C4-2B (cell line): ENCODE measurements around the gene IFNA2.
"Not testable (repeated sequence)": the region's sequence is repeated elsewhere in the genome, so short reads cannot be mapped to it uniquely, and the experiment has no call there.

Experiments used
- H3K27ac ChIP-seq: fragments of 450-650 bp; 2 replicates; pipeline ENCODE4 v1.5.1; 2017
- ZFX ChIP-seq: fragments of 450-650 bp; IDR thresholded peaks from 2 replicates; pipeline ENCODE4 v1.6.1; 2017
- TF ChIP-seq, protein P1 (sequence below): fragments of 450-650 bp; conservative IDR thresholded peaks from 2 replicates; pipeline ENCODE4 v1.5.1; 2017; ENCODE audit warnings: mild to moderate bottlenecking

IFNA2 gene

DNA sequence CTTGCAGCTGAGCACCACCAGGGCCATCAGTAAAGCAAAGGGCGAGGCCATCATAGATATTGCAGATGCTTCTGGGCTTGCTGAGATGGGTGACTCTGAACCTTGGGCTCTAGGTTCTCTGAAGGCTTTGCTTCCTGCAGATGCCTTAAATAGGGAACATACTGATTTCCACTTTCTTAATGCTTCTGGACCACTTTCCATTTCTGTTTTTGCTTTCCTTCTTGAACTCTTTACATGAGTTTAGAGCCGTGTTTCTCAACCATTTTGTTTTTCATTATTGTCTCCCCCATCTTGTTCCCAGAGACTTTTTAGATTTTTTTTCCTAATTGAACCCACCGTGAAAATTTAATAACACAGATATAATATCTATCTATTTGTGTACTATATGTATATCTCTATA, 17.2 kb downstream of the IFNA2 start, which contains the start of gene IFNA13:
Gene IFNA13, minus strand, starts transcription at position 101 of the 400 bp plus-strand sequence. Its CDS starts 47 bp downstream, at position 54.
- no peak within 1 kb of the TSS for H3K27ac ChIP-seq
- no peak for TF ChIP-seq ZFX
- TF ChIP-seq, protein P1, sequence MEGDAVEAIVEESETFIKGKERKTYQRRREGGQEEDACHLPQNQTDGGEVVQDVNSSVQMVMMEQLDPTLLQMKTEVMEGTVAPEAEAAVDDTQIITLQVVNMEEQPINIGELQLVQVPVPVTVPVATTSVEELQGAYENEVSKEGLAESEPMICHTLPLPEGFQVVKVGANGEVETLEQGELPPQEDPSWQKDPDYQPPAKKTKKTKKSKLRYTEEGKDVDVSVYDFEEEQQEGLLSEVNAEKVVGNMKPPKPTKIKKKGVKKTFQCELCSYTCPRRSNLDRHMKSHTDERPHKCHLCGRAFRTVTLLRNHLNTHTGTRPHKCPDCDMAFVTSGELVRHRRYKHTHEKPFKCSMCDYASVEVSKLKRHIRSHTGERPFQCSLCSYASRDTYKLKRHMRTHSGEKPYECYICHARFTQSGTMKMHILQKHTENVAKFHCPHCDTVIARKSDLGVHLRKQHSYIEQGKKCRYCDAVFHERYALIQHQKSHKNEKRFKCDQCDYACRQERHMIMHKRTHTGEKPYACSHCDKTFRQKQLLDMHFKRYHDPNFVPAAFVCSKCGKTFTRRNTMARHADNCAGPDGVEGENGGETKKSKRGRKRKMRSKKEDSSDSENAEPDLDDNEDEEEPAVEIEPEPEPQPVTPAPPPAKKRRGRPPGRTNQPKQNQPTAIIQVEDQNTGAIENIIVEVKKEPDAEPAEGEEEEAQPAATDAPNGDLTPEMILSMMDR: no peak

DNA sequence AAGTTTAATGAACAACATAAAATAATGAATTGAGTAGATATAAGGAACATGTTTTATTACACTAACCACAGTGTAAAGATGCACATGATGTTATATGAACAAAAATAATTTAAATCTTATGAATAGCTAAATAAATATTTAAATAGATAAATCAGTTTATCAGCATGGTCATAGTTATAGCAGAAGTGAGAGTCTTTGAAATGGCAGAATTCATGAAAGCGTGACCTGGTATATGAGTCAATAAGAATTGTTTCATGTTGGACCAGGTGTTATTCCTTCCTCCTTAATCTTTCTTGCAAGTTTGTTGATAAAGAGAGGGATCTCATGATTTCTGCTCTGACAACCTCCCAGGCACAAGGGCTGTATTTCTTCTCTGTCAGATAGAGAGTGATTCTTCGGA, 18.0 kb downstream of the IFNA2 start:
- H3K27ac ChIP-seq: not testable (repeated sequence)

DNA sequence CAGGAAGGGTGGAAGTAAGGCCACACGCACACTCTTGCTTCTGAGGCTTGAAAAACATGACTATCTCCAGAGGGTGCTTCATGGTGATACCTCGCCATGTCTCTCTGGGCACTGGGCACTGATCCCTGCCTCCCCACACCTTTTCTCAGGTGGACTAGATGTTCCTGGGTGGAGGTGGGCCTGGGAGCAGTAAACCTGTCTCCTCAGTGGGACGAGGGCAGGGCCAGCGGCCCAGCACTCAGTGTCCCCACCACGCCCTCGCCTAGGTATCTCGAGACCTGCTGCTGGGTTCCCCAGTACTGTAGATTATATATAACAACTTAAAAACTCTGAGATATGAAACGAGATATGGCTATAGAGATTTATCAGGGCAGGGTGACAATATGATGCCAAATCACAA, 22.9 kb downstream of the IFNA2 start:
- no peak overlapping the region for H3K27ac ChIP-seq
- TF ChIP-seq, protein P1: no peak
- no peak for TF ChIP-seq ZFX

DNA sequence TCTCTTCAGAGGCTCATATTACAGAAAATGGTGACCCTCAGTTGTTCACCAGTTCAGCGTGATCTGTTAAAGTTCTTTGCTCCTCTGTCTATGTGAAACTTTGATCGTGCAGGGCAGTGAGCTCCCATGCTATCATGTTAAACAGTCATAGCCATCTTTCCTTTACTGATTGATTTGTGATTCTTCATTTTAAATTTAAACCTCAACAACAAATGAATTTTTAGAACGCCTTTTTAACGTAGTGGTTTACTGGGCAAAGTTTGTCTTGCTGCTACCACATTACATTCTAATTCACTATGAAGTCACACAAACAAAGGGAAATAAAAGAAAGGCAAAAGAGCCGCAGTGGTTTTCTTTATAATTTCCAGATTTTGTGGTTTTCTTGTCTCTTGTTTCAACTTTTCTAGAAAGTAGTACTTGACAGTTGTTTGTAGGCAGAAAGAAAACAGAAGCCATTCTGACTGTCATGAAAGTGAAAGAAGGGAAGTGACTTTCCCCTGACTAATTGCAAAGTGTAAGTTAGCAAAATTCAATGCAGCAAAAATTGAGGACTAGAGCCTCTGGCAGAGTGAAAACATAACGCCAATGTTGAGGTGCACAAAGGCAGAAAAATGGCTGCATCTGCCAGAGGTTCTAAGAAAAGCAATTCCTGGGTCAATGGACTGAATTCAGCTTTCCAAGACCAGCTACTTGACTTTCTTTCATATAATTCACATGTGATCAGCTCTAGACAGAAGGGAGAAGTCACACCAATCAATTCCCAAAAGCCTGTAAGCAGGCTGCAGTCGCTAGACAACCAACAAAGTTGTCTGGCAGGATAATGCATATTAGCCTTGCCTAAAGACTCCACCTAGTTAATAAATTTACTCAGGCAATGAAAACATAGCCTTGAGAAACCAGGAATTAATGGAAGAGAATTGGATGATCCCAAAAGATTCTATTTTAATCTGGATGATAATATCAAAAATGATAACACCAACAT, 27.4 kb downstream of the IFNA2 start:
- TF ChIP-seq ZFX: no peak
- TF ChIP-seq, protein P1: no peak
- no peak overlapping the region for H3K27ac ChIP-seq

DNA sequence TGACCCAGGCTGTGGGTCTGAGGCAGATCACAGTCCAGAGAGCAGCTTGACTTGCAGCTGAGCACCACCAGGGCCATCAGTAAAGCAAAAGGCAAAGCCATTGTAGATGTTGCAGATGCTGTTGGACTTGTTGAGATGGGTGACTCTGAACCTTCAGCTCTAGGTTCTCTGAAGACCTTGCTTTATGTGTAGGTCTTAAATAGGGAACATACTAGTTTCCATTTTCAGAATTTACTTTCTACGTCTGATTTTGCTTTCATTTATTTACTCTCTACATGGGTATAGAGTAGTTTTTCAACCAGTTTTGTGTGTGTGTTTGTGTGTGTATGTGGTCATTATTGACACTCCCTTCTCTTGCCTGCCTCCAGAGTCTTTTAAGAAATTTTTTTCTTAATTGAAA, 34.4 kb downstream of the IFNA2 start, which contains the start of gene IFNA6:
Gene IFNA6, minus strand, starts transcription at position 101 of the 400 bp plus-strand sequence. Its CDS starts 0 bp downstream, at position 101.
- H3K27ac ChIP-seq: no peak within 1 kb of the TSS
- TF ChIP-seq ZFX: no peak
- TF ChIP-seq, protein P1: no peak

DNA sequence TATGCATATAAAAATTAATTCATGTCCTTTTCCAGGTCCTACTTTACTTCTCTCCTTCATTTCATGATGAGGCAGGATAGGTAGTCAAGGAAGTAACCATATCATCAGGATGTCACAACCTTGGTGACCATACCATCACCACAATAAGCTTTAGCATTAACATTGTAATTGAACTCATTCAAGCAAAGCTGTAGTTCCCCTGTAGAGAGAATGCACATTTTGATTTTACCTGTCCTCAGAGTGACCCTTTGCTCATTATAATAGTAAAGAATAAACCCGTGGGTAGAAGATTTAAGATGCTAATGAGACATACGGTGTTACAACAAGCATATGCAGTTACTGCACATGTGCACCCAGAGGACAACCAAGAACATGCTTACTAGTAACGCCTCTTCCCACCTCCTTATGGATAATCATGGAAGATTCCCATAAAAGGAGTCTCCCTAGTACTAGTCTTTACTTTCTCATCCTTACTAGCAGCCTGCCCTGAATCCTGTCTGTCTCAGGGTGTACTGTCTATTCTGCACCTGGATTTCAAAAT, 36.7 kb downstream of the IFNA2 start:
- no peak overlapping the region for H3K27ac ChIP-seq
- TF ChIP-seq, protein P1: no peak
- TF ChIP-seq ZFX: no peak

DNA sequence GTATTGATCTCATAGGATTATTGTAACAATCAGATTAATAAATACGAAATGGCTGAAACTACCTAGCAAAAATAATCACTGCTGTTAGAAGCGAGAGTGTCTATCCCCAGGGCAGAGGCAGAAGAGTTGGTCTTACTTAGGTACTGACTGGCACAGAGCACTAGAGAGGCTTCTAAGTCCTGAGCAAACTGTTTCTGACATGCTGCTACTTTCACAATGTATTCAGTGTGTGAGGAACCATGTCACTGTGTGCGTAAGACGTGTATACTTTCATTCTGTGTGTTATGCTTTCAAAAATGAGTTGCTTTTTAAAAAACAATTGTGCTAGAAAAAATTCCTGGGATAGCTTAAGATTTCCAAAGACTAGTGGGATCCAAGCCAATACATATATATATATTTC, 44.5 kb downstream of the IFNA2 start:
- no peak overlapping the region for H3K27ac ChIP-seq
- no peak for TF ChIP-seq ZFX
- TF ChIP-seq, protein P1: no peak
